Measurements from ENCODE around the gene ZNRF3. TPM values are rescaled to one million over a fixed set of nuclear protein-coding genes. Genes with fewer than 3 reads are reported as not detected.
"Not testable (repeated sequence)": the region's sequence is repeated elsewhere in the genome, so short reads cannot be mapped to it uniquely, and the experiment has no call there.

The ZNRF3 gene
- total RNA-seq, 1 donor from 2014 or later: 4.8 TPM

DNA sequence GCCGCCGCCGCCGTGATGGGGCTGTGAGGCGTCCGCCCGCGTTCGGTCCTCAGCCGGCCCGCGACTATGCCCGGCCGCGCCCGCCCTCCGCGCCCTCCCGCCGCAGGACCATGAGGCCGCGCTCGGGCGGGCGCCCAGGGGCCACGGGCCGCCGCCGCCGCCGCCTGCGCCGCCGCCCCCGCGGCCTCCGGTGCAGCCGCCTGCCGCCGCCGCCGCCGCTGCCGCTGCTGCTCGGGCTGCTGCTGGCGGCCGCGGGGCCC is 215 bp downstream of the ZNRF3 start:
- DNase-seq (ENCODE audit: low spot score): no peak
- intact Hi-C loops (cut with DNase I): loop anchor here (10.0 kb wide), 1 partner anchor 151 kb away; no protein-coding TSS in a partner anchor

DNA sequence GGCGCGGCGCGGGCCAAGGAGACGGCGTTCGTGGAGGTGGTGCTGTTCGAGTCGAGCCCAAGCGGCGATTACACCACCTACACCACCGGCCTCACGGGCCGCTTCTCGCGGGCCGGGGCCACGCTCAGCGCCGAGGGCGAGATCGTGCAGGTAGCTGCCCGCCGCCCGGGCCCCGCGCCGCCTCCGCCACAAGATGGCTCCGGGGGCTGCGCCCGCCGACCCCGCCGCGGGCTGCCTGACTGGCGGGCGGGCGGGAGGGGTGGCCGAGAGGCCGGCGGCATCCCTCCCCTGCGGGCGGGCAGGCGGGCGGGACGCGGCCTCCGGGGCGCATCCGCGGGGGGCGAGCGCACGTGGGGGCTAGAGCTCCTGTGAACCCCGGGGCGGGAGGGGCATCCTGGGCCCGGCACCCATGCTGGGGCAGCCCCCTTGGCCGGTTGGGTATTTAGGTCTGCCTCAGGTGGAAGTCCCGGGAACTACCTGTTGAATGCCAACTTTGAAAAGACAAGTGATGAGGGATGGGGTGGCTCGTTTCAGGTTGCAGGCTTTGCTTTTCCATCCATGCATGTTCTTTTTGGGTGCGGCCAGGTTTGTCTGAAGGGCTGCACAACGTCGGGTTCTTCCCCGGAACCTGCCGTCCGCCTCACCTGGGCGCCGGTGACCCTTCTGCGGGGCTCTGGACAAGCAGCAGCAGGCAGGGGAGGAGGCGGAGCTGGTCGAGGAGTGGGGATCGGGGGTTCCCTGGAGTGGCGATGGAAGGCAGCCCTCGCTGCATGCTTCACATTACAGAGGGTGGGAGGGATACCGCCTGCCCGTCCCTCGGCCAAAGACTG is 760 bp downstream of the ZNRF3 start:
- no peak for DNase-seq (ENCODE audit: low spot score)
- intact Hi-C loops (cut with DNase I): loop anchor here (10.0 kb wide), 1 partner anchor 151 kb away; no protein-coding TSS in a partner anchor

DNA sequence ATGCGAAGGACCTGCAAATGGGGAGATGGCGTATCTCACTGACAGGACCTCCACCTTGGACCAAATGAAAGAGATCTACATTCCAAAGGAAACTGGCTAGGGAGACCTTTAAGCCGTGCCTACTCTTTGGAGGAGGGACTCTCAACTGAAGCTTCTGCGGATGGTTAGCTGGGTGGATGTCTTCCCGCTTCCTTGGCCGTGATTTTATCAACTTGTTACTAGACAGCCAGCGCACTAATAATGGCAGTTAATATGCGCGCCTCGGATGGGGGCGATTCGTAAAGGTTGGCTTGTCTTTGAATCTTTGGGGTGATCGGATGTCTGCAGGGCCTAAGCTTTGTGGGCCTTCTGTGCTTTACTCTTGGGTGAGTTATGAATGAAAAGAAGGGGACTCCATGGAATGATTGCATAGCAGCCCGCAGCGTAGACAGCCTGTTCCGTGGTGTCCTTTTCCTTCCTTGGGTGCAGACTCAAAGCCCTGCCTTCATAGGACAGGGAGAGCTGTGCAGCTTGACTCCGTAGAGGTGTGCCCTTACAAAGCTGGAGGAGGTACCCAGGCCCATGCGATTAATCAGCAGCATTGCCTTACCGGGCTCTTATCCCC is 1.5 kb downstream of the ZNRF3 start:
- DNase-seq (ENCODE audit: low spot score): no peak
- intact Hi-C loops (cut with DNase I): loop anchor here (10.0 kb wide), 1 partner anchor 150 kb away; no protein-coding TSS in a partner anchor

DNA sequence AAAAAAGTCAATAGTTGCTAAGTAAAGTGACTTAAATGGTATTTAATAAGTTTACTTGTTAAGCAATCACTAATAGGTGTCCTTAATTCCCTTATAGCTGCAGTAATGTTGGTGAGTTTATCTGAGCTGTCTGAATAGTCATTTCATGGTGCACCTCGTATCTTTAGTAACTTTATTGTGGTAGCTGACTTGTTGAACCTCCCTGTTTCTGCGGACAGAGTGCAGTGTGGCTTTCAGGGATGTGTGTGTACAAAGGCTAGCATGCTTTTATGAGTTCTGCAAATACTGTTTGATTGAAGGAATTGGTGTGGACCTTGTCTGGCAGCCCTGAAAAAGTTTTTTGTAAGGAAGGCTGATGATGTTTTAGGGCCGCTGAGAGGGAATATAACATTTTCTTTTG is 2.6 kb downstream of the ZNRF3 start:
- no peak for DNase-seq (ENCODE audit: low spot score)
- intact Hi-C loops (cut with DNase I): loop anchor here (10.0 kb wide), 1 partner anchor 149 kb away; no protein-coding TSS in a partner anchor

DNA sequence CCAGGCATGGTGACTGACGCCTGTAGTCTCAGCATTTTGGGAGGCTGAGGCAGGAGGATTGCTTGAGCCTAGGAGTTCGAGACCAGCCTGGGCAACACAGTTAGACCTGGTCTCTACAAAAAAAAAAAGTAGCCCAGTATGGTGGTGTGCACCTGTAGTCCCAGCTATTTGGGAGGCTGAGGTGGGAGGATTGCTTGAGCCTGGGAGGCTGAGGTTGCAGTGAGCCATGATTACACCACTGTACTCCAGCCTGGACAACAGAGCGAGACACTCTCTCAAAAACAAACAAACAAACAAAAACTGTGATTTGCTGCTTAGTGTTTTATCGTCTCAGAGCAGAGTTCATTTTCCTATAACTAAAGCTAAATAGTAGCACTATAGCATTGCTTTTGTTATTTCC is 3.3 kb downstream of the ZNRF3 start:
- not testable (repeated sequence) for DNase-seq (ENCODE audit: low spot score)
- intact Hi-C loops (cut with DNase I): loop anchor here (10.0 kb wide), 1 partner anchor 148 kb away; no protein-coding TSS in a partner anchor

DNA sequence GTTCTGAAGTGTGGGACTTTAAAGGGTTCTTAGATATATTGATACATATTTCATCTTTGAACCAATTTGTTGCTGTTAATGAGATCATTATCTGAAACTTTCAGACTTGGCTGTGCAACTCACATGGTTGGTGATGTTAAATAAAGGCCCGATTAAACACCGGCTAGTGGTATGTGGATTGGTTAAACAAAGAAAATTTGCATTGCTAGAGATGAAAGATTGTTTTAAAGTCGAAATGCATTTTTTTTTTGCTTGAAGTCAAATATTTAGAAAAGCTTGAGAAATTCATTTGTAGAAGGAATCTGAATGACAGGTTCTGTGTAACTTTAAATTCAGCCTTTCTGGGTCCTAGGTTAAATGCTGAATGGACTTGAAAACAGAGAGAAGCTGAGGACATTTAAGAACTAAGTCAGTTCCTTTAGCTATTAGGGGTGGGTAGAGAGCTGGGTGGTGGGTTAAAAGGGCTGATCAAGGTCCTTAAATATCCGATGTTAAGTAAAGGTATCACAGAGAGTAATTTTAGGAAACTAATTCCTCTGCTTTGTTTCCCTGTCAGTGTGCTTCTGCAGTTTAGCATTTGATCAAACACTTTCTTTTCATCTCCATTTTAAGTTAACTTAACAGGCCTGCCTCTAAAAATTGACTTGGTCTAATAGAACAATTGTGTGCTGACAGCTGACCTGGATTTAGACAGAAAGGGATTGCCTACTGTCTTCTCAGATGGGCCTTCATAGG is 4.5 kb downstream of the ZNRF3 start:
- intact Hi-C loops (cut with DNase I): loop anchor here (10.0 kb wide), 1 partner anchor 147 kb away; no protein-coding TSS in a partner anchor
- DNase-seq (ENCODE audit: low spot score): no peak

DNA sequence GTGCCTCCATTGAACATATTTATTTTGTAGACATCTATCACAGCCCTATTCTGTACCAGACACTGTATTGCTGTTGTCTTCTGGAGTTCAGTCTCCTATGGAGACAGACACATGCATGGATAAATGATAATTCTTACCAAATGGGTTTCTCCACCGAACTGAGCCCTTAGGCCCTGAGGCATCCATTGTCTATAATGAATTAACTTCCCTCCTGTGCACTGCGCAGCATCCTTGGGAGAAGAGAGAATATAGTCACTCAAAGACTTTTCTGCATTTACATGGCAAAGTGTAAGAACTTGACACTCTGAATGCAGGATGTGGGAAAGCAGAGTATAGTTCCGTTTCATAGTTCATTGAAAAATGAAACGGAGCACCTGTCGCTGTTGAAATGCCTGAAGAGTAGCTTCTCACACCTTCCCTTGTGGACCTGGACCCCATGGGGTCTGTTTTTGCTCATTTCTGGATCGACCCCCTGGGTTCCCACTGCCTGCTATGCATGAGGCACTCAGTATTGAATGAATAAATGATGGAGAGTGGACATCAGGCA is 6.2 kb downstream of the ZNRF3 start:
- no peak for DNase-seq (ENCODE audit: low spot score)
- intact Hi-C loops (cut with DNase I): loop anchor here (10.0 kb wide), 1 partner anchor 145 kb away; no protein-coding TSS in a partner anchor

DNA sequence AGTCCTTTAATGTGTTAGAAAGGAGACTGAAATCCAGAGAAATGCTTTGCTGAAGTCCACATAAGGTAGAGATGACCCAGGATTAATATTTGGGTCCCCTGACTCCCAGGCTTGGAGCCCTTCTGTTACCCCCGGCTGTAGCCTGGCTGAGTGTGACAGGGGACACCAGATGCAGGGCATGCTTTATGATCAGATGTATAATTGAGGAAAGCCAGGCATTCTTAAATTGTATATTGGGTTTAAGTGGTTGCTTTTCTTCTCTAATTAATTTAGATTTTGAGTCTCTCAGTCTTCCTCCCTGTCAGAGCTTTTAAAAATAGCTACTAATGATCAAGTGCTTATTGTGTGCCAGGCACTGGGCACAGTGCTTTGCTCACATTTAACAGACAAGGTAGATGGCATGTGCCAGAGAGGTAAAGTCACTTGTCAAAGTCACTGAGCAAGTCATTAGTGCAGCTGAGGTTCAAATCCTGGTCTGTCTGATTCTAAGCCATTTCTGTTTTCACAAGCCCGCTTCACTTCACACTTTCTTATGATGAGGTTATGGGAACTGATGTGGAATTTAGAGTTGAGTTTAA is 7.9 kb downstream of the ZNRF3 start:
- intact Hi-C loops (cut with DNase I): no loop called here
- no peak for DNase-seq (ENCODE audit: low spot score)

DNA sequence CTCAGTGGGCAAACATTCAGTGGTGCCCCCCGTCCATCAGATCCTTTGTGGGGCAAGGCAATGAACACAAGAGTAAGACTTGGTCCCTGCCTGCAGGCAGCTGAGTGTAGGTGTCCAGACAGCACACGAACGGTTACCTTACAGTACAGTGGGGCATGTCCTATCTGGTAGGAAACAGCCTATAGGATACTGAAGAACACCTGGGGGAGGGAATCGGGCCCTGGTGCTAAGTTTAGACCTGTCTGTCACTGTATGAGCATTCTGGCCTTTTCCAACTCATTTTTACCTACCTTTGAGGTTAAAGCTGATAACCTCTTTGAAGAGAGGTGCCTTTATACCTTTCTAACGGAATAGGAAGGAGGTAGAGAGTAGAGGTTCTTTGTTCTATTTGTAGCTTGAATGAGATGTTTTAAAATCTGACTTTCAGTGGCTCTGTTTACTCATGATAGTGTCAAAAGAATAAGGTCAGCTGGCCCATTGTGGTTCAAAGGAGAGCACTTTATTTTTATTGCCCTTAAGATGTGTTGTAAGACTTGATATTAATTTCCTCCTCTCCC is 8.9 kb downstream of the ZNRF3 start:
- intact Hi-C loops (cut with DNase I): no loop called here
- no peak for DNase-seq (ENCODE audit: low spot score)

DNA sequence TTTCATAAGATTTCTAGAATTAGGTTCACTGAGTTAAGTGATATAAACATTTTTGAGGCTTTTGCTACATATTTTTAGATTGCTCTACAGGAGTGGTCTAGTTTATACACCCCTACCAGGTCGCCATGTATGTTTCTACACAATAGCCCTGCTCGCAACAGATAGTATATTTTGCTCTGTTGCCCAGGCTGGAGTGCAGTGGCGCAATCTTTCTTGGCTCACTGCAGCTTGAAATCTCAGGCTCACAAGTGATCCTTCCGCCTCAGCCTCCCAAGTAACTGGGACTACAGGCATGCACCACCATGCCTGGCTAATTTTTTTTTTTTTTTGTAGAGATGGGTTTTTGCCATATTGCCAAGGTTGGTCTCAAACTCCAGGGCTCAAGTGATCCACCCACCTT is 10.4 kb downstream of the ZNRF3 start:
- intact Hi-C loops (cut with DNase I): no loop called here
- DNase-seq (ENCODE audit: low spot score): no peak

DNA sequence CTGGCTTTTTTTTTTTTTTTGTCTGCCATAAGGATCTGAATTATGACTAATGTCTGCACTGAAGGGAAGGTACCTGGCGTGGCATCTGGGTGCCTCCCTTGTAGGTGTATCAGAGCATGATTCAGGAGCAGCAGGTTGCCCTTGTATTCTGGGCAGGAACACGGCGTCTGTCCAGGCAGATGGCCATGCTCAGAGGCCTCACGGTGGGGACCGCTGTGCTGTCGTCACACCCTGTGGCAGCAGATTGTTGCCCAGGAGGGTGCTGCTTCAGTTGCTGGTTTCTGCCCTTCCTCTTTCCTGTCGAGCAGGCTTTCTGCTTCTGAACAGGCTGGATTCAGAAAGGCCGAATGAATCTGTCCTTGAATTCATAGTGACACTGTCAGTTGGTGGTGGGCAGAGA is 11.0 kb downstream of the ZNRF3 start:
- DNase-seq (ENCODE audit: low spot score): no peak
- intact Hi-C loops (cut with DNase I): no loop called here

DNA sequence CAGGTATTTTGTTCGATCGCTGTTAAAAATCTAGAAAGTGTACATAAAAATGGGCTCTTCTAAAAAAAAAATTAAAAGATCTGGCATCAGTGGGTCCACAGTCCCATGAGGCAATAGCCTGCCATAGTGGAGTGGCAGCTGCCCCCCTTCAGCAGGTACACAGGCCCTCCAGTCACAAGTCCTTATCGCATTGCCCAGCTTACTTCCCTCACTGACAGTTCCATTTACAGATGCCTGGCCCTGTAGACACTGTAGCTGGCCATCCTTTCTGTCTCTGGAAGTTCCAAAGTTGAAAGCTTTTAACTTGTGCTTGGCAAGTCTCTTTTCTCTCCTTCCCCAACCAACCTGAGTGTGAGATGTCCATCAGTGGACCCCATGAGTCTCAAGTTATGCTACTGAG is 11.4 kb downstream of the ZNRF3 start:
- DNase-seq (ENCODE audit: low spot score): no peak
- intact Hi-C loops (cut with DNase I): no loop called here

DNA sequence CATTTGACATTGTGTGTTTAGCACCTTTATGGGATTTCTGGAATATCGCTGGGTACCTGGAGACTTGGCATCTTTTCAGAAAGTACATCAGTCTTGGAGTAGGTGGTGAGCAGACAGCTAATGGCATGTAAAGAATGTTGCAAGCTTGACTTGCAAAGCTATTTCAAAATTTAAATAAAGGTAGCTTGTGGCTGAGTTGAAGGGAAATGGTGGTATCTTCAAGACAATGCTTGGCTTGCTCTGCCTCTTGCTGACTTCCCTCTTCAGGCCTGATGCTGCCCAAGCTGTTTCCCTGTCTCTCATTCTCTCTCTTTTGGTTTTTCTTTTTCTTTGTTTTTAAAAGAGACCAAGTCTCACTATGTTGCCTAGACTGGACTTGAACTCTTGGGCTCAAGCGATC is 13.2 kb downstream of the ZNRF3 start:
- DNase-seq (ENCODE audit: low spot score): no peak
- intact Hi-C loops (cut with DNase I): no loop called here

DNA sequence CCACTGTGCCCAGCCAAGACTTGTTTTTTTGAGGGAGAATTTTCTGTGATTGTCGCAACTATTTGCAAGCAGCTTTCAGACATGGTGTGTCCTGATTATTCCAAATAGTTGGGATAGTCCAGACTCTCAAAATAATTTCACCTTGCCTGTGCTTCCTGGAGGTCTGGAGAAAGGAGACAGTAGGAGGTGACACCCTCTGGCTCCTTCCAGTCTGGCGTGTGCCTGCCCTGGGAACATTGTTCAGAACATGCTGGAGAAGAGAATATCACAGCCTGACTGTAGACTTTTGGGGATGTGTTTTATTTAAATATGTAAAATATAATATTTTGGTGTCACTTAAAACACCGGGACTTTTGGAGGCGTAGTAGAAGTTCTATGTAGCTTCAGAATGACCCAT is 14.9 kb downstream of the ZNRF3 start:
- intact Hi-C loops (cut with DNase I): no loop called here
- DNase-seq (ENCODE audit: low spot score): no peak

DNA sequence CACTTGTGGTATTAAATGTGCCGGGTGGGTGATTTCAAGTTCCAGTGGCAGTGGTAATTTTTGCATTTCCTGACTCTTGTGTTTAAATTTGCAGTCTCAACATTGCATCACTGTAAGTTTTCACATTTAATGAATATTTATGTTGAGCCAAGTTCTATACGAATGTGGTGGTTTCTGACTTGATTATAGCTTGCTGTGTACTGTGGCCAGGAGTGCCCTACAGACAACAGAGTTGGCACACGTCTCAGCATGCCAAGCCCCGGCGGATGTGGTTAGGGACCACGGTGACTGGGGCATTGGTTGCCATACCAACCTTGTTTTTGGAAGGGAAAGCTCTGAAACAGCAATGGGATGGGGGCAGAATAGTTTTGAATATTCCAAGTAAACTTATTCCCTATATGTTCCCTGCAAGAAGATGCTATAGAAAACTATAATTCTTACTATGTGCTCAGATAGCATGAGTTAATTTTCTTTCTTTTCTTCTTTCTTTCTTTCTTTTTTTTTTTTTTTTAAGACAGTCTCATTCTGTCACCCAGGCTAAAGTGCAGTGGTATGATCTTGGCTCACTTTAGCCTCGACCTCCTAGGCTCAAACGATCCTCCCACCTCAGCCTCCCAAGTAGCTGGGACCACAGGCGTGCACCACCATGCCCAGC is 16.0 kb downstream of the ZNRF3 start:
- DNase-seq (ENCODE audit: low spot score): no peak
- intact Hi-C loops (cut with DNase I): no loop called here

DNA sequence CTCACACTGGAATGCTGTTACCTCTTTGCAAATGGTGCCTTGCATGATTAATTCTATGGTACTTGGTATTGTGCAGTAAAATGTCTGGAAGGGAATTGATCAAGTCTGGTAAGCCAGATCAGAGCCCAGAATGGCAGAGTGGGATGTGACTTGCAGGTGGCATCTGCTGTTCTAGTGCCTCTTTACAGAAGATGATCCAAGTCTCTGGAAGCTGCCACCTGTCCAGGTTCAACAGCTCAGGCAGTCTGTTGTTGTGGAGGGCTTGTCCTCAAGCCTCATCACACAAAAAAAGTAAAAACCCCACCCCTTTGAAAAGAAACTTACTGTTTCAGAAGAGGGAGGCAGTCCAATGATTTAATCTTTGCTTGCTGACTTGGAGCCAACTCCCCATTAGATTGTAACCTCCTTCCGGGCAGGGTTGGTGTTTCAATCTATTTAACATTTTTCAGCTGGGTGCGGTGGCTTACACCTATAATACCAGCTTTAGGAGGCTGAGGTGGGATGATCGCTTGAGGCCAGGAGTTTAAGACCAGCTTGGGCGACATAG is 17.1 kb downstream of the ZNRF3 start:
- intact Hi-C loops (cut with DNase I): no loop called here
- no peak for DNase-seq (ENCODE audit: low spot score)

DNA sequence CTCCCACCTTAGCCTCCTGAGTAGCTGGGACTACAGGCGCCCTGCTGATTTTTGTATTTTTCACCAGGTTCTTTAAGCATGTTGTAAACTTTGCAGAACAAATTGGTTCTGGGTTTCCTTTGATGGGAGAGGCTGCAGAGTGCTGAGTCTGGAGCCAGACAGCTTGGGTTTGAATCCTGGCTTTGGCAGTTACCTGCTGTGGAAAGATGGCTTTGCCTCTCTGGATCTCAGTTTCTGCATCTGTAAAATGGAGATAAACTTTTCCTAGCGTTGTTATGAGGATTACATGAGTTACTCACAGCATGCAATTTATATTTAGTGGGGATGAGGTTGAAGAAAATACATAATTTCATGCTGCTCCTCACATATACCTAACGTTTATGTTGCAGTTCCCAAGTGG is 19.1 kb downstream of the ZNRF3 start:
- intact Hi-C loops (cut with DNase I): no loop called here
- no peak for DNase-seq (ENCODE audit: low spot score)

DNA sequence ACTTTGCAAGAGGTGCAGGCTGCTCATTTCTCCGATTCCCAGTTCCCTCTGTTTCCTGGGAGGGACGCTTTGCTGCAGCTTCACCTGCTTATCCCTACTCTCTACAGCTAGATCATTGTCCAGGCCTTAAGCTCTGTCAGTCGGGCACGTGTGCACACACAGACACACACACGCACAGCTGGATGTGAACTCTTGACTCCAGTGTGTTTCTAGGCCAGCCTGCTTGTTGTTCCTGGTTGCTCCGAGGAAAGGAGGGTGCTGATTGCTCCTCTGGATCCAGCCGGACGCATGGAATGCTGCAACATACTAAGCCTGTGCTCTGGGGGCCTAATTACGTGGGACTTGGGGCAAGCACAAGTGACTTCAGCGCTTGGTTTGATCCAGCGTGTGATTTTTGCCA is 19.7 kb downstream of the ZNRF3 start:
- no peak for DNase-seq (ENCODE audit: low spot score)
- intact Hi-C loops (cut with DNase I): no loop called here

DNA sequence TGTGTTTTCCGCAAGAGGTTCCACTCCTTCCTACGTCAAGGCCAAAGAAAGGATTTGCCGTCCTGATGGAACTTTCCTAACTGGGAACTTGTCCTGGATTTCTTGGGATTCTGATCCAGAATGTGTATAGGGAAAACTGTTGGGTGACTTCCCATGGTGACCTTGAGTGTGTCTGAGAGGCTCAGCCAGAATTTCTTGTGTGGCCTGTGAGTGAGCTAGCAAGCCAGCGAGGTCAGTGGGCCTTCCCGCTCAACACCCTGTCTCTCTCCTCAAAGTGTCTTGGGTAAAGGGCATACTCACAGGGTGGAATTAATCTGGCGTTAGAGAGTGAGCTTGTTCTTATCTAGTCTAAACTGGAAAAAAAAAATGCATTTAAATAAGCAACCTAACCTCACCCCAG is 20.4 kb downstream of the ZNRF3 start:
- intact Hi-C loops (cut with DNase I): no loop called here
- no peak for DNase-seq (ENCODE audit: low spot score)
